OCI-LY3 (cell line): ENCODE results near the gene EPN1.
A peak's percentile ranks its signal among the peaks of the same experiment; 100 is the strongest.

ENCODE experiments used
- H2AFZ ChIP-seq: fragments of 200-600, 300-600 bp; shearing (Covaris generic); 2 replicates; pipeline ENCODE4 v1.6.0; 2014; ENCODE audit warnings: antibody characterized with exemption, low read depth, low read length
- H3K27ac ChIP-seq: fragments of 200-600, 300-600 bp; sonication (generic); 2 replicates; pipeline ENCODE4 v1.5.1; 2014; ENCODE audit warnings: mild to moderate bottlenecking, low read length, moderate library complexity, mixed read lengths
- H3K27me3 ChIP-seq: fragments of 200-600, 300-600 bp; sonication (generic); 2 replicates; pipeline ENCODE4 v1.6.1; 2014; ENCODE audit warnings: low read depth, low read length, mixed read lengths
- H3K36me3 ChIP-seq: fragments of 200-600, 300-600 bp; sonication (generic); replicated peaks from 2 replicates; pipeline ENCODE3; 2014; ENCODE audit warnings: low read depth, low read length, mixed read lengths
- H3K4me1 ChIP-seq: fragments of 300-600, 200-600 bp; sonication (generic); 2 replicates; pipeline ENCODE4 v1.6.1; 2014; ENCODE audit warnings: low read length, mixed read lengths
- H3K4me2 ChIP-seq: fragments of 200-600, 300-600 bp; sonication (generic); 2 replicates; pipeline ENCODE4 v1.6.1; 2014; ENCODE audit warnings: low read length, mixed read lengths
- H3K4me3 ChIP-seq: fragments of 300-600, 200-600 bp; sonication (generic); 2 replicates; pipeline ENCODE4 v1.5.1; 2014; ENCODE audit warnings: antibody characterized with exemption, mild to moderate bottlenecking, low read length, moderate library complexity
- H3K79me2 ChIP-seq: fragments of 300-600, 200-600 bp; shearing (Covaris generic); 2 replicates; pipeline ENCODE4 v1.6.1; 2014; ENCODE audit warnings: mild to moderate bottlenecking, low read length, mixed read lengths
- H3K9ac ChIP-seq: fragments of 300-600, 200-600 bp; shearing (Covaris generic); 2 replicates; pipeline ENCODE4 v1.6.0; 2014; ENCODE audit warnings: mild to moderate bottlenecking, low read length, moderate library complexity
- H3K9me3 ChIP-seq: fragments of 200-600, 300-600 bp; shearing (Covaris generic); 2 replicates; pipeline ENCODE4 v1.6.1; 2014; ENCODE audit warnings: low read length, mixed read lengths; ENCODE audit not compliant: insufficient read depth
- H4K20me1 ChIP-seq: fragments of 200-600, 300-600 bp; sonication (generic); 2 replicates; pipeline ENCODE4 v1.6.1; 2016; ENCODE audit warnings: low read length, mixed read lengths; ENCODE audit not compliant: insufficient read depth
- CTCF ChIP-seq: fragments of 200-600, 300-600 bp; sonication (generic); IDR thresholded peaks from 2 replicates; pipeline ENCODE4 v1.5.1; 2014; ENCODE audit warnings: antibody characterized with exemption, low read length, low read depth
- EZH2phosphoT487 ChIP-seq: fragments of 200-600 bp; shearing (Covaris generic); IDR thresholded peaks from 2 replicates; pipeline ENCODE4 v1.6.1; 2018; ENCODE audit warnings: antibody characterized with exemption, mixed run types, low read depth

Gene EPN1

GRCh38 chr19:55652311-55653128 is 22.5 kb upstream of the EPN1 start:
- no peak overlapping the region for H3K27ac ChIP-seq
- H3K36me3 ChIP-seq: peaks cover 20% of the 10 kb centered on the region
- 0 out of 2 replicates have a peak overlapping the region, but pooled peaks have one; percentile 80 for H3K4me3 ChIP-seq
- peaks cover 34% of the 10 kb centered on the region for H3K79me2 ChIP-seq
- peak overlapping the region; percentile 76 for H3K4me2 ChIP-seq
- no peaks in the 10 kb centered on the region for H3K27me3 ChIP-seq
- peaks cover 12% of the 10 kb centered on the region for H4K20me1 ChIP-seq
- H3K9me3 ChIP-seq: no peaks in the 10 kb centered on the region
- H3K9ac ChIP-seq: no peak overlapping the region
- peaks cover 17% of the 10 kb centered on the region for H3K4me1 ChIP-seq
- TF ChIP-seq CTCF (no peak), EZH2phosphoT487 (no peak)
- no peak overlapping the region for H2AFZ ChIP-seq

DNA sequence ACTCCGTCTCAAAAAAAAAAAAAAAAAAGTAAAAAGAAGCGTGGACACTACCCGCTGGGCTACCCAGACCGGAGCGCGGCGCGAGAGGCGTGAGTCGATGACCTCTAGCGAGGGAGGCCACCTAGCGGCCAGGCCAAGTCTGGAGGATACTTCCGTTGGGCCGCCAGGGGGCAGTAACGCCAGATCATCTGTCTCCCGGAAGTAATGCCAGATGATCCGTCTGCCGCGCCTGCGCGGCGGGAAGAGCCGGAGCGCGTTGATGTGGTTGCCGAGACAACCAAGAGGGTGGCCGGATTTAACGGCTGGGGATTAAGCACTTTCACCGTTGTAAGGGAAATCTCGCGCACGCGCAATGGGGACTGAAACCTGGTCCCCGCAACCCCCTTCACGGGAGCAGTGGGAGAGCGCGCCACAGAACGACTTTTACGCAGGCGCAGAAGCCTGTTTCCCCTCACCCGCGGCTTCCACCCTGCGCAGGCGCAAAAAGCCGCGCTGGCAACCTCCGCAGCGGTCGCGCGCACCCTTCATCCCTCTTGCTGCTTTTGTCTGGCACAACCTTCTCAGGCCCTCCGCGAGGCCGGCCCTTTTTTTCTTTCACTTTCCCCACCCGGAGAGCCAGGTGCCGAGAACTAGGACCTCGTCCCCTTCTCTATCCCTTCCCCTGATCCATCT is 21.2 kb upstream of the EPN1 start:
- no peaks in the 10 kb centered on the region for H3K27me3 ChIP-seq
- peaks cover 24% of the 10 kb centered on the region for H4K20me1 ChIP-seq
- H3K9me3 ChIP-seq: no peaks in the 10 kb centered on the region
- peaks cover 29% of the 10 kb centered on the region for H3K36me3 ChIP-seq
- H3K9ac ChIP-seq: peak overlapping the region; percentile 96
- peak overlapping the region; percentile 80 for H3K4me3 ChIP-seq
- H3K27ac ChIP-seq: peak overlapping the region; percentile 90
- TF ChIP-seq CTCF (peak; percentile 99), EZH2phosphoT487 (no peak)
- peaks cover 24% of the 10 kb centered on the region for H3K4me1 ChIP-seq
- H2AFZ ChIP-seq: peak overlapping the region; percentile 54; the same call in 1 of the 2 replicates
- peaks cover 39% of the 10 kb centered on the region for H3K79me2 ChIP-seq
- peak overlapping the region; percentile 76 for H3K4me2 ChIP-seq

GRCh38 chr19:55654323-55654867 is 20.6 kb upstream of the EPN1 start:
- Histone ChIP-seq H3K4me1 (peaks cover 26% of the 10 kb centered on the region), H3K79me2 (peaks cover 42% of the 10 kb centered on the region), H3K4me2 (peak overlapping the region; percentile 76), H4K20me1 (peaks cover 31% of the 10 kb centered on the region), H3K27ac (peak overlapping the region; percentile 90), H3K4me3 (peak overlapping the region; percentile 80), H3K9ac (peak overlapping the region; percentile 96), H3K27me3 (no peaks in the 10 kb centered on the region), H3K36me3 (peaks cover 35% of the 10 kb centered on the region), H2AFZ (peak overlapping the region; percentile 54; the same call in 1 of the 2 replicates), H3K9me3 (no peaks in the 10 kb centered on the region)
- no peak for TF ChIP-seq EZH2phosphoT487
- no peak for TF ChIP-seq CTCF
